SH-SY5Y (cell line): ENCODE results near the gene TIRAP.

Experiments
- GATA2 ChIP-seq: IDR thresholded peaks from 2 replicates; pipeline ENCODE4 v1.6.1; 2011; ENCODE audit warnings: mild to moderate bottlenecking, low read depth, low read length
- GATA3 ChIP-seq: IDR thresholded peaks from 2 replicates; pipeline ENCODE4 v1.6.1; 2011; ENCODE audit warnings: low read depth, mild to moderate bottlenecking, low read length, moderate library complexity

The TIRAP gene

GRCh38 chr11:126310200-126310991 lies 27.5 kb downstream of the TIRAP start:
- no peak for TF ChIP-seq GATA2
- TF ChIP-seq GATA3, result no peak

- TF ChIP-seq GATA2 (no peak), GATA3 (no peak)
These were observed 28.1 kb downstream of the TIRAP start for GRCh38 chr11:126310992-126311310.

GRCh38 chr11:126311401-126312291 lies 28.8 kb downstream of the TIRAP start:
- no peak for TF ChIP-seq GATA3
- TF ChIP-seq GATA2, result no peak

- TF ChIP-seq GATA2 (no peak), GATA3 (no peak)
These were observed 30.1 kb downstream of the TIRAP start for GRCh38 chr11:126312961-126313360.

- no peak for TF ChIP-seq GATA3
- TF ChIP-seq GATA2, result no peak
These were observed 30.9 kb downstream of the TIRAP start for GRCh38 chr11:126313826-126314225.

- TF ChIP-seq GATA3 (no peak), GATA2 (no peak)
These were observed 34.5 kb downstream of the TIRAP start for GRCh38 chr11:126317432-126317755.

- TF ChIP-seq GATA2, result no peak
- TF ChIP-seq GATA3, result no peak
These were observed 35.1 kb downstream of the TIRAP start for GRCh38 chr11:126317756-126318573.

GRCh38 chr11:126318574-126319373 lies 35.9 kb downstream of the TIRAP start:
- TF ChIP-seq GATA2 (no peak), GATA3 (no peak)

GRCh38 chr11:126319374-126319740 lies 36.5 kb downstream of the TIRAP start:
- TF ChIP-seq GATA3 (no peak), GATA2 (no peak)

GRCh38 chr11:126322996-126323395 lies 40.1 kb downstream of the TIRAP start:
- TF ChIP-seq GATA2 (no peak), GATA3 (no peak)

GRCh38 chr11:126327281-126328000 lies 44.5 kb downstream of the TIRAP start:
- no peak for TF ChIP-seq GATA2
- TF ChIP-seq GATA3, result no peak

- TF ChIP-seq GATA3 (no peak), GATA2 (no peak)
These were observed 45.1 kb downstream of the TIRAP start for GRCh38 chr11:126328001-126328390.

GRCh38 chr11:126328444-126328843 lies 45.6 kb downstream of the TIRAP start:
- TF ChIP-seq GATA3, result no peak
- no peak for TF ChIP-seq GATA2
